GM23338 (cell line): ENCODE results near the gene SYT13.
A peak's percentile ranks its signal among the peaks of the same experiment; 100 is the strongest.

ENCODE experiments used
- CREB1 ChIP-seq: fragments of 250-450 bp; sonication (Bioruptor Pico); IDR thresholded peaks from 2 replicates; pipeline ENCODE4 v1.5.0; 2020; ENCODE audit warnings: low read depth, mild to moderate bottlenecking, moderate library complexity
- CTCF ChIP-seq, 2 experiments: fragments of 200-600 bp in 1 of 2; sonication (generic) in 1 of 2; conservative IDR thresholded peaks; 2 replicates each; pipeline versions ENCODE4 v1.5.1 to v1.6.1; 2016 to 2017; ENCODE audit warnings: antibody characterized with exemption in 2 of 2, low read depth in 2 of 2, mild to moderate bottlenecking in 2 of 2, moderate library complexity in 1 of 2
- ETS1 ChIP-seq: IDR thresholded peaks from 2 replicates; pipeline ENCODE4 v1.6.1; 2016; ENCODE audit warnings: antibody characterized with exemption
- EZH2 ChIP-seq: fragments of 200-600 bp; sonication (generic); IDR thresholded peaks from one replicate; pipeline ENCODE4 v1.8.0; 2017; ENCODE audit warnings: antibody characterized with exemption, mild to moderate bottlenecking, low read depth; ENCODE audit not compliant: unreplicated experiment
- EZH2phosphoT487 ChIP-seq: fragments of 200-600 bp; sonication (generic); IDR thresholded peaks from one replicate; pipeline ENCODE4 v1.8.1; 2018; ENCODE audit warnings: antibody characterized with exemption; ENCODE audit not compliant: unreplicated experiment
- JUNB ChIP-seq: IDR thresholded peaks from one replicate; pipeline ENCODE4 v1.6.1; 2016; ENCODE audit warnings: antibody characterized with exemption; ENCODE audit not compliant: unreplicated experiment
- NANOG ChIP-seq: IDR thresholded peaks from 2 replicates; pipeline ENCODE4 v1.6.1; 2016; ENCODE audit warnings: antibody characterized with exemption, borderline replicate concordance
- POLR2AphosphoS5 ChIP-seq: IDR thresholded peaks from 2 replicates; pipeline ENCODE4 v1.6.1; 2016; ENCODE audit warnings: antibody characterized with exemption, low read depth
- REST ChIP-seq: IDR thresholded peaks from one replicate; pipeline ENCODE4 v1.6.1; 2018; ENCODE audit warnings: antibody characterized with exemption; ENCODE audit not compliant: unreplicated experiment
- STAT1 ChIP-seq: IDR thresholded peaks from one replicate; pipeline ENCODE4 v1.6.1; 2016; ENCODE audit warnings: antibody characterized with exemption; ENCODE audit not compliant: unreplicated experiment
- ZNF114 ChIP-seq: fragments of 250-450 bp; sonication (Bioruptor Pico); IDR thresholded peaks from 2 replicates; pipeline ENCODE4 v1.5.0; 2020; ENCODE audit warnings: mild to moderate bottlenecking, moderate library complexity
- ZNF331 ChIP-seq: fragments of 250-450 bp; sonication (Bioruptor Pico); IDR thresholded peaks from 2 replicates; pipeline ENCODE4 v1.5.0; 2020; ENCODE audit warnings: low read depth, mild to moderate bottlenecking, moderate library complexity
- ZNF462 ChIP-seq: fragments of 250-450 bp; sonication (Bioruptor Pico); IDR thresholded peaks from 2 replicates; pipeline ENCODE4 v1.5.0; 2020; ENCODE audit warnings: mild to moderate bottlenecking, moderate library complexity

GRCh38 chr11:45314900-45315299 lies 28.8 kb upstream of the SYT13 start:
- peak in 1 of 2 experiments; percentile 11; a peak in 1 of 4 replicates for TF ChIP-seq CTCF (conservative IDR thresholded peaks at IDR 0.05; ENCODE audit: low read depth in 2 of 2)
- no peak for TF ChIP-seq POLR2AphosphoS5
- TF ChIP-seq EZH2phosphoT487 = no peak
- no peak for TF ChIP-seq ETS1
- no peak for TF ChIP-seq EZH2
- no peak for TF ChIP-seq CREB1 (CRISPR knock-in tag)
- no peak for TF ChIP-seq REST
- no peak for TF ChIP-seq ZNF331 (CRISPR knock-in tag)
- no peak for TF ChIP-seq STAT1
- no peak for TF ChIP-seq NANOG
- TF ChIP-seq ZNF114 = no peak
- no peak for TF ChIP-seq JUNB
- TF ChIP-seq ZNF462 (CRISPR knock-in tag) = no peak
